ENCODE results near the gene NTN1. TPM values are rescaled to one million over a fixed set of nuclear protein-coding genes. Genes with fewer than 3 reads are reported as not detected.

Gene NTN1
- total RNA-seq, 1 experiment from 2014 or later, result 4.2 TPM

- no peak for ATAC-seq
- H3K4me2 ChIP-seq (ENCODE audit: low read length), result no peak overlapping the region
- TF ChIP-seq SP1 (IDR thresholded peaks at IDR 0.05; ENCODE audit: low read depth) (no peak), ELF1 (IDR thresholded peaks at IDR 0.05; ENCODE audit: borderline replicate concordance, low read depth) (no peak), POLR2AphosphoS5 (IDR thresholded peaks at IDR 0.05; ENCODE audit: low read depth, low read length) (no peak), ZBTB33 (IDR thresholded peaks at IDR 0.05; ENCODE audit: extremely low read depth, insufficient replicate concordance, low read length) (no peak), YY1 (IDR thresholded peaks at IDR 0.05; ENCODE audit: extremely low read depth, insufficient replicate concordance, low read depth, low read length) (no peak), SRF (IDR thresholded peaks at IDR 0.05; ENCODE audit: low read depth) (no peak), EGR1 (IDR thresholded peaks at IDR 0.05; ENCODE audit: low read depth) (no peak), CTCF (IDR thresholded peaks at IDR 0.05 in 2 of 3, conservative IDR thresholded peaks at IDR 0.05 in 1 of 3; ENCODE audit: borderline replicate concordance in 1 of 3, insufficient read depth in 1 of 3, low read depth in 2 of 3, low read length in 2 of 3) (no peak), CBX3 (IDR thresholded peaks at IDR 0.05; ENCODE audit: low read depth) (no peak), ZNF274 (IDR thresholded peaks at IDR 0.05; ENCODE audit: low read depth, low read length) (no peak), ZFX (IDR thresholded peaks at IDR 0.05) (no peak), EZH2 (IDR thresholded peaks at IDR 0.05) (no peak), CEBPB (IDR thresholded peaks at IDR 0.05; ENCODE audit: low read depth) (no peak), POLR2A (IDR thresholded peaks at IDR 0.05; ENCODE audit: borderline replicate concordance, extremely low read depth, insufficient read depth, insufficient read length) (no peak), MAX (IDR thresholded peaks at IDR 0.05) (no peak), RAD21 (IDR thresholded peaks at IDR 0.05; ENCODE audit: low read depth) (no peak), JUND (IDR thresholded peaks at IDR 0.05) (no peak), SIN3A (IDR thresholded peaks at IDR 0.05; ENCODE audit: low read depth) (no peak), EZH2phosphoT487 (IDR thresholded peaks at IDR 0.05; ENCODE audit: borderline replicate concordance) (no peak), FOSL1 (IDR thresholded peaks at IDR 0.05; ENCODE audit: low read depth) (no peak)
- H3K9me2 ChIP-seq (ENCODE audit: insufficient read depth), result no peaks in the 10 kb centered on the region
- RAD21 ChIA-PET (ENCODE audit: low non-redundant PET in 1 of 2, low total read pairs in 2 of 2, uncharacterized antibody in 2 of 2, unreplicated experiment in 2 of 2), result no interaction called here
- no peak overlapping the region for H3K4me3 ChIP-seq (replicated peaks in 1 of 2; ENCODE audit: low read depth in 1 of 2, low read length in 2 of 2)
- BruUV-seq (replicated peaks), result no TSS peak
- no peak overlapping the region for H3K27ac ChIP-seq (ENCODE audit: low read depth, low read length)
- DNase-seq (ENCODE audit: low read depth, low spot score), result no peak
- H3K27me3 ChIP-seq (ENCODE audit: insufficient read depth, low read length), result no peaks in the 10 kb centered on the region
- H3K4me1 ChIP-seq (ENCODE audit: control insufficient read depth in 1 of 2, insufficient read depth in 2 of 2, low read length in 2 of 2), result peaks cover 0 to 8% of the 10 kb centered on the region in 2 experiments; a peak in 1 of 4 replicates
- no peak overlapping the region for H2AFZ ChIP-seq (ENCODE audit: low read depth, low read length, poor library complexity, severe bottlenecking)
- no peaks in the 10 kb centered on the region for H3K36me3 ChIP-seq (ENCODE audit: control insufficient read depth in 1 of 2, insufficient read depth in 2 of 2, low read length in 2 of 2)
- no peaks in the 10 kb centered on the region for H4K20me1 ChIP-seq (ENCODE audit: insufficient read depth)
- POLR2A ChIA-PET, result no interaction called here
- no peaks in the 10 kb centered on the region for H3K9me3 ChIP-seq (ENCODE audit: control insufficient read depth in 1 of 2, insufficient read depth in 1 of 2, low read depth in 1 of 2, low read length in 2 of 2)
- intact Hi-C loops (cut with micrococcal nuclease), result no loop called here
- no peak overlapping the region for H3K9ac ChIP-seq (ENCODE audit: low read length)
- H3K79me2 ChIP-seq (ENCODE audit: insufficient read depth, low read length), result no peaks in the 10 kb centered on the region
- CTCF ChIA-PET, result no interaction called here
Measured at GRCh38 chr17:9285602-9286427, 264.5 kb downstream of the NTN1 start.

All from HCT116 (cell line).